Adipocyte (in vitro differentiated cells): ENCODE results near the gene RTN4.

Source experiments
- DNase-seq: peaks from one replicate; pipeline ENCODE4 v3.0.0-alpha.2; 2015; ENCODE audit warnings: low read depth
- H3K27me3 ChIP-seq: replicated peaks from 2 replicates; pipeline ENCODE4 v1.7.0; 2013; ENCODE audit warnings: mild to moderate bottlenecking, low read length, moderate library complexity; ENCODE audit not compliant: control insufficient read depth, insufficient read depth
- H3K36me3 ChIP-seq: 2 replicates; pipeline ENCODE4 v1.7.0; 2013; ENCODE audit warnings: low read length, mild to moderate bottlenecking, moderate library complexity; ENCODE audit not compliant: control insufficient read depth, insufficient read depth, severe bottlenecking
- H3K4me1 ChIP-seq: 2 replicates; pipeline ENCODE4 v1.7.0; 2013; ENCODE audit warnings: mild to moderate bottlenecking, low read length, moderate library complexity; ENCODE audit not compliant: control insufficient read depth, insufficient read depth
- H3K4me3 ChIP-seq: 2 replicates; pipeline ENCODE4 v1.7.0; 2013; ENCODE audit warnings: mild to moderate bottlenecking, low read length, moderate library complexity
- H3K9ac ChIP-seq: 2 replicates; pipeline ENCODE4 v1.7.0; 2013; ENCODE audit warnings: mild to moderate bottlenecking, low read length, moderate library complexity
- H3K9me3 ChIP-seq: 2 replicates; pipeline ENCODE4 v1.7.0; 2013; ENCODE audit warnings: mild to moderate bottlenecking, low read length, moderate library complexity; ENCODE audit not compliant: control insufficient read depth

RTN4 gene

GRCh38 chr2:55017880-55018279, 32.4 kb downstream of the RTN4 start:
- Histone ChIP-seq H3K4me3 (no peak overlapping the region), H3K36me3 (peaks cover 19% of the 10 kb centered on the region), H3K9ac (no peak overlapping the region), H3K4me1 (peaks cover 73% of the 10 kb centered on the region), H3K9me3 (no peaks in the 10 kb centered on the region), H3K27me3 (no peaks in the 10 kb centered on the region)
- DNase-seq = no peak

- H3K27me3 ChIP-seq = no peaks in the 10 kb centered on the region
- no peak overlapping the region for H3K4me3 ChIP-seq
- no peaks in the 10 kb centered on the region for H3K9me3 ChIP-seq
- H3K36me3 ChIP-seq = peaks cover 19% of the 10 kb centered on the region
- H3K9ac ChIP-seq = no peak overlapping the region
- DNase-seq = no peak
- H3K4me1 ChIP-seq = peaks cover 73% of the 10 kb centered on the region
Observed at GRCh38 chr2:55017428-55017827, 32.8 kb downstream of the RTN4 start.

DNA sequence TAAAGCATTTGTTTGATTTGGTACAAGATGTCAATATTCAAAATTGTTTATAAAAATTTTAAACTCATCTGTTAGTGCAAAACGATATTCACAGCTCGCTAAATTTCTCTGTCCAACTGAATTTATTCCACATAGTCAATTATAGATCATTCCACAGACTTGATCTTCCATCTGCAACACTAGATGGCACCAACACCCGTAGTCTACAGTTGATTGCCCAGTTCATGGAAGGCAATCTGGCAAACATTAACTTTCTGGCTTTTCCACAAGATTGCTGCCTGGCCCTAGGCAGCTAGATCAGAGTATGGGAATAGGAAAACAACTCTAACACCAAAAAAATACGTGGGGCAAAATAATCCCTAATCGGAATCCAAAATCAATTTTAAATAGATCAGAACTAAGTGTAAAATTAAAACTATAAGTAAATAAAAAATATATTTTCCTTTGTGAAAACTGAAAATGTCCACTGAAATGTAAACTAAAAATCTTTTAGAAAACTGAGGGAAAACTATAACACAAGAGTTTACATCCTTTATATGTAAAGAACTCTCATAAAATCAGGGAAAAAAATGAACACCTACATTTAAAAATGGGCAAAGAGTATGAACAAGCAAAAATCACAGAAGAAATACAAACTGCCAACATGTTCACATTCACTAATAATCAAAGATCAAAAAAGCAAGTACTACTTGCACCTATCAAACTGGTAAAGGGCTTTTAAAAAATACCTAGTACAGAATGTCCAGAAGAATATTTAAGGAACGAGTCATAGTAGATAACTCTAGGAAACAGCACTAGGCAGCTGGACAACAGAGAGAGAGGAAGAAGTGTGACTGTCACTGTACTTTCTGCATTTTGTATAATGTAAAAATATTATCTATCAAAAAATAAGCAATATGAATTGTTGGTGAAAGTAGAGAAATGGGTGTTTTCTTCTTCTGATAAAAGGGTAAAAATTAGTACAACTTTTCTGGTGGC, 35.0 kb downstream of the RTN4 start:
- no peaks in the 10 kb centered on the region for H3K27me3 ChIP-seq
- DNase-seq = peak; percentile 91
- peak overlapping the region; percentile 47 for H3K9ac ChIP-seq
- peak overlapping the region; percentile 50 for H3K4me3 ChIP-seq
- no peaks in the 10 kb centered on the region for H3K9me3 ChIP-seq
- H3K36me3 ChIP-seq = peaks cover 19% of the 10 kb centered on the region
- peaks cover 86% of the 10 kb centered on the region for H3K4me1 ChIP-seq

DNA sequence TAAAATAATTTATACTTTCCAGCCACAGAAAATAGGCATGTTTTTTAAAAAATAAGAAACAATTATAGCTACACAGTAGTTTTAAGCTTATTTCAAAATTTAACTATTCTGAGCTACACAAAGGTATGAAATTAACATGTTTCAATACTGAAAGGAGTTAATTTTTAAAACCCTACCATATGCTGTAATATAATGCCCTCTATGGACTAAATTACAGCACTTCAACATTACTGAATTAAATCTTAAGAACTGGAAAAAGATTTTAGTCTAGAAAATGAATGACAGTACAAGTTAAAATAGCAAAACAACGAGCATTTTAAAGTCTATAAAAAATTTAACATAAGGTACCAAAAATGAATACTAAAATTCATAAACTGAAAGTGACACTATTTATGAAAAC, 36.3 kb downstream of the RTN4 start:
- no peak for DNase-seq
- no peaks in the 10 kb centered on the region for H3K27me3 ChIP-seq
- no peaks in the 10 kb centered on the region for H3K9me3 ChIP-seq
- H3K36me3 ChIP-seq = peaks cover 18% of the 10 kb centered on the region
- H3K4me1 ChIP-seq = peaks cover 95% of the 10 kb centered on the region
- H3K4me3 ChIP-seq = peak overlapping the region; percentile 30
- H3K9ac ChIP-seq = peak overlapping the region; percentile 71

DNA sequence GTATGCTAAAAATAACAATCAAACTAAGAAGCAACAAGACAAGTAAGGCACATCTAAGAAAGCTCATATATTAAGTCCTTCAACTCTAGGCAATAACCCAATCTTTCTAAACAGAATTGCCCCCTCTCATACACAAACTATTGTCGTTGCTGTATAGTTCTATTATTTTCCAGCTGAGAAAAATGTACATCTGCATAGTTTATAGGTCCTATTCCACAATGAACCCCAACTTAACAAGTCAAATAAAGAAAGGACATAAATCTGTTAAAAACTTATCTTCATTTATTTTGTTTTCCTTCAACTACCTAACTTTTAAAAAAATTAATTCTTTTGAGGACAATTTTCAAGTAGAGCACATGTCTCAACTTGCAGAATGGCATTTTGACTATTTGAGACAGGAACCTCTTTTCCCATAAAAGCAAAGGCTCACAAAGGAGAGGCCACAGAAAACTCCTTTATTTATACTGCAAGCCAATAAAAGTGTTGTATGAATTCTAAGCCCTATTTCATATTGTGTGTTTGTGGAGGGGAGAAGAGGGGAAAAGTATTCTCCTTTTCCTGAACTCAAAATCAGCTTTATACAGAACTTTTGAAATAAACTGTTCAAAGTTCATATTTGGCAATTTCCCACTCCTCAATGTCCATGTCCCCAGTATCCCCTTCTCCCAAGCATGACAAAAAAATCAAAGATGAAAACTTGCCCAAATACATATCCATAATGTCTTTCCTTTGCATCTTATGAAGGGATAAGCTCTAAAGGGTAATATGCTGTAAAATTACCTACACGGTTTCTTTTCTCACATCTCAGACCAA, 37.4 kb downstream of the RTN4 start:
- DNase-seq = no peak
- Histone ChIP-seq H3K36me3 (peaks cover 8% of the 10 kb centered on the region), H3K27me3 (no peaks in the 10 kb centered on the region), H3K9ac (peak overlapping the region; percentile 71), H3K4me3 (peak overlapping the region; percentile 79), H3K9me3 (no peaks in the 10 kb centered on the region), H3K4me1 (peaks cover 95% of the 10 kb centered on the region)

DNA sequence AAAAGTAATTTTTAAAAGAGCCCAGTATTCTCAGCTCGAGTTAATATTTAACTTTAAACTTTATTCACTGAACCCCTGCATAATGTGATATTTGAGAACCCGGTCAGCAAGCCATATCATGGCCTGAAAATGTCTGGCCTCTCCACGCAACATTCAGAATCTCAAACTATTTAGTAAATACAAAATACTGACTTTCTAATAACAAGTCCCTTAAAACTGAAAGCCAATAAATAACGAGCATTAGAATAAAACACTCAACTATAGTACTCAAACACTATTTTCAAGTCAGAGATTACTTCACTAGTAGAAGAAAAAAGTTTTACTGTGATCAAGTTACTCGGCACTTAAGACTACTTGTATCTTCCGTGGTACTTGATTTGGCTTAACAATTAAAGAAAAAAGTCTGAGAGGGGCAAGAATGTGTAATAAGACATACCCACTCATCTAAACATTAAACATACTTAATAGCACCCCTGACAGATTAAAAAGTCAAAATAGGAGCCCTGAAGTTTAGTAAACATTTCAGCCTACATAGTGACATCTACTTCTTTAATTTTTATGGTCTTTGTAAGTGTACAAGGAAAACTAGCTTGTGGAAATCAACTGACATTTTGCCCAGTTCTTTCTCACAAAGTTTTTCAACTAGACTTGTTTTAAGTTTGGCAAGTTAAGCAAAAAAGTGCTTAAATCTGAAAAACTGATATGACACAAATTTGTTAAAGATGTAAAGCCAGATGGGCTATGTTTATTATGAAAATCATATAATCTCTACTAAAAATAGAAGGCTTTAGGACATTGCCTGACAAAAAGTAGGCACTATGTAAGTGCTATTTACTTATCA, 38.2 kb downstream of the RTN4 start:
- Histone ChIP-seq H3K9ac (peak overlapping the region; percentile 71), H3K4me3 (peak overlapping the region; percentile 79), H3K27me3 (no peaks in the 10 kb centered on the region), H3K9me3 (no peaks in the 10 kb centered on the region), H3K36me3 (no peaks in the 10 kb centered on the region), H3K4me1 (peaks cover 95% of the 10 kb centered on the region)
- DNase-seq = no peak

DNA sequence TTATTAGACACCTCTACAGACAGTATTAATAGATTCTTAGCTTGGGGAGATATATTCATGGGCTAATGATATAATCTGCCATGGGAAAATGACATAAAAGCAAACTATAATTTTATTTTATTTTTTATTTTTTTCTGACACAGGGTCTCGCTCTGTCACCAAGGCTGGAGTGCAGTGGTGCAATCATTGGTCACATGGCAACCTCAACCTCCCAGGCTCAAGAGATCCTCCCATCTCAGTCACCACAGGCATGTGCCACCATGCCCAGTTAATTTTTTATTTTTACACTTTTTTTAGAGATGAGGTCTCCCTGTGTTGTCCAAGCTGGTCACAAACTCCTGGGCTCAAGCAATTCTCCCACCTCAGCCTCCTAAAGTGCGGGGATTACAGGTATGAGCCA, 39.3 kb downstream of the RTN4 start:
- no peaks in the 10 kb centered on the region for H3K9me3 ChIP-seq
- peaks cover 100% of the 10 kb centered on the region for H3K4me1 ChIP-seq
- DNase-seq = peak; percentile 47
- peak overlapping the region; percentile 79 for H3K4me3 ChIP-seq
- H3K36me3 ChIP-seq = no peaks in the 10 kb centered on the region
- H3K27me3 ChIP-seq = no peaks in the 10 kb centered on the region
- peak overlapping the region; percentile 82 for H3K9ac ChIP-seq

DNA sequence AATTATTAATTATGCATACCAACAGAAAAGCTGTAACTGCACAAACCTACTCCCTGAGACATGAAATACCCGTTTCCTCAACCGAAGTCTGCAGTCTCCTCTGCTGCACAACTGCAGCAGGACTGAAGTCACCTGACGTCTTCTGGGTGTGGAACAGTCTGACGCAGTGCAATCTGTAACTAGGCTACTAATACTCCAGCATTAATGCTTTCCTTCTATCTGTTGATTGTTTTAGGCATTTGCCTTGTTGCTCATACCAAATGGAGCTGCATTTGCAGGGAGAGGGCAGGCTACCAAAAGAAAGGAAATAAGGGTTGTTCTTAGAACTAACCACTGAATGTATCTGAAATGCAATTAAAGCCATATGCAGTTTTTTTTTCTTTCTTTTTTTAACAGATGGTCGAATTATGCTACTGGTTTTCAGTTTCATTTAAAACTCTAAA, 40.1 kb downstream of the RTN4 start:
- peaks cover 100% of the 10 kb centered on the region for H3K4me1 ChIP-seq
- peak overlapping the region; percentile 82 for H3K9ac ChIP-seq

GRCh38 chr2:55009277-55010060, 40.8 kb downstream of the RTN4 start:
- peak; percentile 32 for DNase-seq
- Histone ChIP-seq H3K36me3 (no peaks in the 10 kb centered on the region), H3K9ac (peak overlapping the region; percentile 82), H3K4me3 (peak overlapping the region; percentile 79), H3K9me3 (no peaks in the 10 kb centered on the region), H3K4me1 (peaks cover 99% of the 10 kb centered on the region), H3K27me3 (no peaks in the 10 kb centered on the region)

More for the DNA sequence above, 40.1 kb downstream of the RTN4 start:
- DNase-seq = peak; percentile 47
- Histone ChIP-seq H3K9me3 (no peaks in the 10 kb centered on the region), H3K27me3 (no peaks in the 10 kb centered on the region), H3K36me3 (no peaks in the 10 kb centered on the region), H3K4me3 (peak overlapping the region; percentile 79)

GRCh38 chr2:55006306-55006705, 43.9 kb downstream of the RTN4 start:
- H3K4me3 ChIP-seq = peak overlapping the region; percentile 79
- peaks cover 79% of the 10 kb centered on the region for H3K4me1 ChIP-seq
- no peak for DNase-seq
- no peaks in the 10 kb centered on the region for H3K27me3 ChIP-seq
- no peaks in the 10 kb centered on the region for H3K9me3 ChIP-seq
- no peaks in the 10 kb centered on the region for H3K36me3 ChIP-seq
- no peak overlapping the region for H3K9ac ChIP-seq
